Breast epithelium (tissue), 4 donors: ENCODE data around the gene CST6. TPM values are rescaled to one million over a fixed set of nuclear protein-coding genes. Genes with fewer than 3 reads are reported as not detected.
A peak's percentile ranks its signal among the peaks of the same experiment; 100 is the strongest.

Source experiments
- DNase-seq, 2 donors: peaks; one replicate each; pipeline ENCODE4 v3.0.0-alpha.2; 2019; ENCODE audit warnings: low spot score in 2 of 2
- H3K27ac ChIP-seq, 2 donors: fragments of 200-600 bp; sonication (generic) in 1 of 2; one replicate each; pipeline ENCODE4 v1.5.1; 2016 to 2019; ENCODE audit warnings: mild to moderate bottlenecking in 1 of 2
- H3K27me3 ChIP-seq, 2 donors: fragments of 200-600 bp; sonication (generic) in 1 of 2; one replicate each; pipeline versions ENCODE4 v1.5.1 to v1.6.0; 2017 to 2019; ENCODE audit warnings: control low read depth in 1 of 2, mild to moderate bottlenecking in 1 of 2
- H3K36me3 ChIP-seq: fragments of 200-600 bp; one replicate; pipeline ENCODE4 v1.5.1; 2019
- H3K4me1 ChIP-seq, 2 donors: fragments of 200-600 bp; sonication (generic); one replicate each; pipeline ENCODE4 v1.5.1; 2016 to 2019; ENCODE audit warnings: control low read depth in 1 of 2
- H3K4me3 ChIP-seq, 3 donors: fragments of 200-600 bp; sonication (generic); 1 replicate in 2 of 3; 2 replicates in 1 of 3; pipeline ENCODE4 v1.5.1; 2016 to 2019; ENCODE audit warnings: mild to moderate bottlenecking in 3 of 3, moderate library complexity in 2 of 3
- H3K9me3 ChIP-seq, 2 donors: fragments of 200-600 bp; sonication (generic) in 1 of 2; one replicate each; pipeline ENCODE4 v1.5.1; 2016 to 2019; ENCODE audit warnings: control low read depth in 1 of 2
- POLR2A ChIP-seq: fragments of 450-650 bp; IDR thresholded peaks from one replicate; pipeline ENCODE4 v1.6.1; 2016; ENCODE audit warnings: antibody characterized with exemption, mild to moderate bottlenecking, moderate library complexity
- POLR2AphosphoS5 ChIP-seq, 3 donors: sonication (generic); formaldehyde crosslinking; IDR thresholded peaks; one replicate each; pipeline ENCODE4 v1.6.1; 2017; ENCODE audit warnings: antibody characterized with exemption in 3 of 3
- intact Hi-C: fragments of 100-400 bp; cut with DNase I; formaldehyde crosslinking; loops from one replicate; pipeline ENCODE4 v1.15.1; 2023; ENCODE audit warnings: low total_unique reads
- total RNA-seq, 3 donors: library from RNA; depleted of rRNA; stranded (reverse); fragments of >200 nt; gene quantifications; one replicate each; pipeline ENCODE4 v1.1.0, GENCODE V29; 2016
- TF ChIP-seq, protein P1 (sequence below), 3 donors: fragments of 450-650 bp; IDR thresholded peaks; one replicate each; pipeline ENCODE4 v1.5.1; 2016 to 2017; ENCODE audit warnings: antibody characterized with exemption in 3 of 3, mild to moderate bottlenecking in 3 of 3, moderate library complexity in 3 of 3

The CST6 gene
- total RNA-seq, 3 donors from 2014 or later, result 0.59 to 0.98 TPM; not detected in 1

DNA sequence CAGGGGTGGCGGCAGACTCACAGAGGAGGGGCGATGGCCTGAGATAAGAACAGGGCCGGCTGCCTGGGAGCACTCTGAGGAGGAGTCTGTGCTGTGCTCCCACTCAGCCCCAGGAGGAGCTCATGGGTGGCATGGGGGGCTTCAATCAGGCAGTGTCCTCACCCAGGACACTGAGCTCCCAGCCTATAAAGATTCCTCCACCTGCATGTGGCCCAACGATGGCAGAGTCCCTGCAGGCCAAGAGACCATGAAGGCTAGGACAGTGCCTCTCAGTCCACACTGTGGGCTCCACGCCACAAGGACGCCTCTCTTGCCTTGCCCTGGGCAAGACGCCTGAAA, 1.9 kb downstream of the CST6 start:
- no peak overlapping the region for H3K27ac ChIP-seq
- H3K9me3 ChIP-seq, result no peaks in the 10 kb centered on the region
- H3K4me3 ChIP-seq, result no peak overlapping the region
- TF ChIP-seq, protein P1, sequence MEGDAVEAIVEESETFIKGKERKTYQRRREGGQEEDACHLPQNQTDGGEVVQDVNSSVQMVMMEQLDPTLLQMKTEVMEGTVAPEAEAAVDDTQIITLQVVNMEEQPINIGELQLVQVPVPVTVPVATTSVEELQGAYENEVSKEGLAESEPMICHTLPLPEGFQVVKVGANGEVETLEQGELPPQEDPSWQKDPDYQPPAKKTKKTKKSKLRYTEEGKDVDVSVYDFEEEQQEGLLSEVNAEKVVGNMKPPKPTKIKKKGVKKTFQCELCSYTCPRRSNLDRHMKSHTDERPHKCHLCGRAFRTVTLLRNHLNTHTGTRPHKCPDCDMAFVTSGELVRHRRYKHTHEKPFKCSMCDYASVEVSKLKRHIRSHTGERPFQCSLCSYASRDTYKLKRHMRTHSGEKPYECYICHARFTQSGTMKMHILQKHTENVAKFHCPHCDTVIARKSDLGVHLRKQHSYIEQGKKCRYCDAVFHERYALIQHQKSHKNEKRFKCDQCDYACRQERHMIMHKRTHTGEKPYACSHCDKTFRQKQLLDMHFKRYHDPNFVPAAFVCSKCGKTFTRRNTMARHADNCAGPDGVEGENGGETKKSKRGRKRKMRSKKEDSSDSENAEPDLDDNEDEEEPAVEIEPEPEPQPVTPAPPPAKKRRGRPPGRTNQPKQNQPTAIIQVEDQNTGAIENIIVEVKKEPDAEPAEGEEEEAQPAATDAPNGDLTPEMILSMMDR (IDR thresholded peaks at IDR 0.05), result no peak
- TF ChIP-seq POLR2AphosphoS5 (IDR thresholded peaks at IDR 0.05) (no peak), POLR2A (no peak)
- DNase-seq, result no peak
- H3K36me3 ChIP-seq, result no peaks in the 10 kb centered on the region
- peaks cover 0 to 6% of the 10 kb centered on the region in 2 donors for H3K27me3 ChIP-seq
- peaks cover 0 to 9% of the 10 kb centered on the region in 2 donors for H3K4me1 ChIP-seq
- intact Hi-C loops, result no loop called here

DNA sequence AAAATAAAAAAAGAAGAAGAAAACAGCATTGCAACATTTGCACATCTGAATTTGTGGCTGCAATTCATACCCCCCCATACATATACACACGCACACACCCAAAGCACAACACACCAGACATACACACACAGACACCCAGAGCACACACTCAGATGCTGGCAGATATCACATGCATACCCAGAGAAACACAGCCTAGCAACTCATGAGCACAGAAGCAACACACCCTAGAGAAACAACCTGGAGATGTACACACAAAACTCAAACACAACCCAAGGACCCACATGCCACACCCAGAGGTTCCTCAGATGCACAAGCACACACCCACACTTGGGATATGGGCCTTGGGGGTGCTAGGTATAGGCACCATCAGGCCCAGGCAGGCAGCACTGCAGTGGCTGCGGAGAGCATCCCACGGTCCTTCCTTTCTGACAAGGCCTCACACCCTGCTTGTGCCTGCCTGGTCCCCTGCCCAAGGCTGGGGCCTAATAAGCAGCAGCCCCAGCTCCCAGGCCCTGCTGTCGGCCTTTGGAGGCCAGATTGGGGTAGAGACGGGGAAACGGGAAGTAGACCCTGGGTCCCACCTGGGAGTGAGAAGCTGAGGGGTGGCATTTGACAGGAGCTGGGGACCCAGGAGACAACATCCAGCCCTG, 3.1 kb downstream of the CST6 start:
- H3K27ac ChIP-seq, result peak overlapping the region in 1 of 2 donors; percentile 63
- H3K4me1 ChIP-seq, result peaks cover 0 to 9% of the 10 kb centered on the region in 2 donors

DNA sequence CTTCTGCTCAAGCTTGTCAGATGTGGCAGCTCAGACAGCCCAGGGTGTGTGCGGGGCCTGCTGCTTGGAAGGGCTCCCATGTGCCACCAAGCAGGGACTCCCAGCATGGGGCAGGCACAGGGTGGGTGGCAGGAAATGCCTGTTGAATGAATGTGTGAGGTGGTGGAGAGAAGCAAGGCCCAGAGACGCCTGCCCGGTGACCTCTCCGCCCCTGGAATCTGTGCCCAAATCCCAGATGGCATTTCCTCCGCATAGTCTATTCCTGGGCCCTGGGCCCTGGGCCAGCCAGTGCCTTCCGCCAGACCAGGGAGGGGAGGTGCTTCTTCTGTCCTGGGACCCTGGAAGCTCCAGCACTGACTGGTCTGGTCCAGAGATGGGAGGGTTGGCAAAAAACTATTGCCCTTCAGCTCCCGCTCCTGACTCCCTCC, 3.7 kb downstream of the CST6 start:
- Histone ChIP-seq H3K27ac (peak overlapping the region in 1 of 2 donors; percentile 63), H3K4me1 (peaks cover 0 to 9% of the 10 kb centered on the region in 2 donors), H3K4me3 (no peak overlapping the region), H3K27me3 (peaks cover 0 to 6% of the 10 kb centered on the region in 2 donors), H3K9me3 (no peaks in the 10 kb centered on the region), H3K36me3 (no peaks in the 10 kb centered on the region)
- TF ChIP-seq, protein P1 (IDR thresholded peaks at IDR 0.05), result no peak
- no peak for TF ChIP-seq POLR2A
- no peak for TF ChIP-seq POLR2AphosphoS5 (IDR thresholded peaks at IDR 0.05)
- no peak for DNase-seq
- intact Hi-C loops, result no loop called here

More for the DNA sequence above, 3.1 kb downstream of the CST6 start:
- intact Hi-C loops, result no loop called here
- TF ChIP-seq POLR2AphosphoS5 (IDR thresholded peaks at IDR 0.05) (no peak), POLR2A (no peak)
- TF ChIP-seq, protein P1 (IDR thresholded peaks at IDR 0.05), result no peak
- H3K36me3 ChIP-seq, result no peaks in the 10 kb centered on the region
- peaks cover 0 to 6% of the 10 kb centered on the region in 2 donors for H3K27me3 ChIP-seq
- no peak overlapping the region for H3K4me3 ChIP-seq
- DNase-seq, result no peak
- H3K9me3 ChIP-seq, result no peaks in the 10 kb centered on the region

DNA sequence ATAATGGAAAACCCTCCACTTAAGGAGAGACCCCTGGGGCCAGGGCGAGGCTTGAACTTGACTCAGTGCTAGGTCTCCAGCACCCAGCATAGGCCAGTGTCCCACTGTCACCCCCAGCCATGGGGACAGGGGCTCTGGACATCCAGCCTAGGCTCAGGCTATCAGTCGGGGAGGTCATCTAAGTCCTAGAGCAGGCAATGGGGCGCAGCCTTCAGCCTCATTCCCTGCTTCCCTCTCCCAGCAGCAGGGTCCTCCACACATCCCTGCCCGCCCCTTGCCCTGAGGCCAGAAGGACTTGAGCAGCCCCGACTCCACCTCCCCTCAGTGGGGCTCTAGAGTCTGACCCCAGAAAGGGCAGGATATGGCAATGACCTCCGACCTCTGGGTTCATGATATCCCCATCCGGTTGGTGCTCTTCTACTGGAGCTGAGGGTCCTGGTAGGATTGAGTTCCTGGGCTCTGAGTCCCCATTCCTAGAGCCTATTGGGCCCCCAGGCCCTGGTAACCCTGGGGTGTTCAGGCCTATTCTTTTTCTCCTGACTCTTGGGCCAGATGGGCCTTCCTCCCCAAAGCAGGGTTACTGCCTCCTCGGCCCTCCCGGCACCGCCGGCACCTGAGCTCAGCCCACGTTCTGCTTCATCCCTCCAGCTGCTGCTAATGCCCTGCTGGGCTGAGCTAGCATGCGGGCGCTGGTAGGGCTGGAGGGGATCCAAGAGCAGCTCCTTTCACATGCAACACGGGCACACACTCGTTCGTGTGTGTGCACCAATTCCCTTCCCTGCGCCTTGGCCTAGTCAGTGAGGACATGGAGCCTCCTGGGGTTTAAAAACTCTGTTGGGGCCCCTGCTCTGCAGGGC, 4.4 kb downstream of the CST6 start:
- H3K4me3 ChIP-seq, result no peak overlapping the region
- peaks cover 0 to 9% of the 10 kb centered on the region in 2 donors for H3K4me1 ChIP-seq
- DNase-seq, result no peak
- intact Hi-C loops, result no loop called here
- peaks cover 0 to 6% of the 10 kb centered on the region in 2 donors for H3K27me3 ChIP-seq
- TF ChIP-seq, protein P1 (IDR thresholded peaks at IDR 0.05), result no peak
- TF ChIP-seq POLR2AphosphoS5 (IDR thresholded peaks at IDR 0.05) (no peak), POLR2A (no peak)
- H3K27ac ChIP-seq, result peak overlapping the region in 1 of 2 donors; percentile 63
- H3K9me3 ChIP-seq, result no peaks in the 10 kb centered on the region
- no peaks in the 10 kb centered on the region for H3K36me3 ChIP-seq

DNA sequence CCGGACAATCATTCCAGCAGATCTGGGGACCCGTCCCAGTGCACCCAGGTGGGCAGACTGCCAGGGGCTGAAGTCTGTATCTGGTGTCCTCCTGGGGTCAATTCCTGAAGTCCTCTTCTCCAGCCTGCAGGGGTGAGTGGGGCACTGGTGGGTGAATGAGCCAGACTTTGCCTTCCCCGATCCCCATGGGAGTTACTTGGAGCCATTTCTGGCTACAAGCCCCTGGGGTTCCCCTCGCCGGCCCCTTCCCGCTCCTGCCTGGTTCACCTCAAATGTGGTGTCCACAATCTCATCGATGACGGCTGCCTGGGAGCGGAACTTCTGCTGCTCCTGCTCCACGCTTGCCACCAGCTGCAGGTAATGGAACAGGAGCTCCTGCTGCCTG, 5.0 kb downstream of the CST6 start:
- Histone ChIP-seq H3K9me3 (no peaks in the 10 kb centered on the region), H3K4me3 (no peak overlapping the region), H3K27me3 (peaks cover 0 to 6% of the 10 kb centered on the region in 2 donors), H3K27ac (no peak overlapping the region), H3K36me3 (no peaks in the 10 kb centered on the region), H3K4me1 (peaks cover 0 to 6% of the 10 kb centered on the region in 2 donors)
- no peak for DNase-seq
- no peak for TF ChIP-seq POLR2A
- TF ChIP-seq, protein P1 (IDR thresholded peaks at IDR 0.05), result no peak
- TF ChIP-seq POLR2AphosphoS5 (IDR thresholded peaks at IDR 0.05), result no peak
- intact Hi-C loops, result no loop called here
